CD4-positive, alpha-beta T cell (primary cell): ENCODE data around the gene TNFRSF1B. TPM values are rescaled to one million over a fixed set of nuclear protein-coding genes. Genes with fewer than 3 reads are reported as not detected.

Experiments
- ATAC-seq: fragments of 200-7000 bp; cut with Tn5 transposase; one replicate; pipeline ENCODE4 v1.10.0; 2022; ENCODE audit warnings: mild to moderate bottlenecking; ENCODE audit not compliant: poor library complexity
- CTCF ChIA-PET: fragments of 350-600 bp; sonication (Branson Sonifier 250); formaldehyde crosslinking; loops from one replicate; lab custom pipeline; 2021; ENCODE audit warnings: antibody characterized with exemption, inconsistent platforms; lab: Charles Lee
- POLR2A ChIA-PET: fragments of 350-600 bp; sonication (Branson Sonifier 250); formaldehyde crosslinking; loops from one replicate; lab custom pipeline; 2021; ENCODE audit warnings: antibody characterized with exemption, inconsistent platforms; lab: Charles Lee
- DNase-seq, 14 experiments: peaks; one replicate each; pipeline ENCODE4 v3.0.0-alpha.2; 2013 to 2020; ENCODE audit warnings: mixed read lengths in 2 of 14
- H3K27ac ChIP-seq, 2 donors: one replicate each; pipeline versions ENCODE4 v1.5.1 to v1.7.0; 2013; ENCODE audit warnings: low read length in 2 of 2, low read depth in 1 of 2, mild to moderate bottlenecking in 1 of 2
- H3K27me3 ChIP-seq, 2 experiments: 1 replicate in 1 of 2; 2 replicates in 1 of 2; pipeline versions ENCODE4 v1.6.1 to v1.7.0; 2013; ENCODE audit warnings: low read length in 2 of 2, control low read depth in 1 of 2, mild to moderate bottlenecking in 1 of 2, moderate library complexity in 1 of 2; ENCODE audit not compliant: insufficient read depth in 2 of 2, control insufficient read depth in 1 of 2
- H3K36me3 ChIP-seq: one replicate; pipeline ENCODE4 v1.6.1; 2013; ENCODE audit warnings: low read length, control low read depth; ENCODE audit not compliant: insufficient read depth
- H3K4me1 ChIP-seq: one replicate; pipeline ENCODE4 v1.6.1; 2013; ENCODE audit warnings: low read length, control low read depth; ENCODE audit not compliant: insufficient read depth
- H3K4me3 ChIP-seq: one replicate; pipeline ENCODE4 v1.5.1; 2013; ENCODE audit warnings: mild to moderate bottlenecking, low read length, moderate library complexity
- H3K9me3 ChIP-seq, 2 experiments: 1 replicate in 1 of 2; 2 replicates in 1 of 2; pipeline versions ENCODE4 v1.6.1 to v1.7.0; 2013; ENCODE audit warnings: low read length in 2 of 2, mild to moderate bottlenecking in 2 of 2, control low read depth in 1 of 2, moderate library complexity in 1 of 2; ENCODE audit not compliant: control insufficient read depth in 1 of 2, insufficient read depth in 1 of 2
- H3K27ac Mint-ChIP-seq: one replicate; pipeline ENCODE4 v1.8.0; 2020; ENCODE audit warnings: mixed read lengths
- H3K27me3 Mint-ChIP-seq: one replicate; pipeline ENCODE4 v1.8.0; 2021; ENCODE audit warnings: mixed read lengths
- H3K36me3 Mint-ChIP-seq: one replicate; pipeline ENCODE4 v1.8.0; 2021; ENCODE audit warnings: low read depth, mixed read lengths
- H3K4me1 Mint-ChIP-seq: one replicate; pipeline ENCODE4 v1.8.0; 2021; ENCODE audit warnings: low read depth, mixed read lengths
- H3K4me3 Mint-ChIP-seq: one replicate; pipeline ENCODE4 v1.8.0; 2020; ENCODE audit warnings: mild to moderate bottlenecking, mixed read lengths
- H3K9me3 Mint-ChIP-seq: one replicate; pipeline ENCODE4 v1.8.0; 2020; ENCODE audit warnings: mixed read lengths
- intact Hi-C, 2 experiments: fragments of 100-400 bp; cut with DNase I in 1 of 2; cut with micrococcal nuclease in 1 of 2; formaldehyde crosslinking; loops; one replicate each; pipeline versions ENCODE4 v1.15.1 to v1.9.0; 2023 to 2025; cut with DNase I, micrococcal nuclease
- total RNA-seq, 174 experiments: library from RNA in 2 of 174; stranded (reverse) in 2 of 174; gene quantifications; one replicate each; pipeline ENCODE4 v1.2.3 and lab custom pipeline; 2021 to 2026
- TF ChIP-seq, protein P1 (sequence below): fragments of 200-600 bp; IDR thresholded peaks from one replicate; pipeline ENCODE4 v1.8.0; 2022; ENCODE audit warnings: antibody characterized with exemption, mild to moderate bottlenecking

Gene TNFRSF1B
- total RNA-seq, 2 experiments from 2014 or later: 61.9 to 62.6 TPM

DNA sequence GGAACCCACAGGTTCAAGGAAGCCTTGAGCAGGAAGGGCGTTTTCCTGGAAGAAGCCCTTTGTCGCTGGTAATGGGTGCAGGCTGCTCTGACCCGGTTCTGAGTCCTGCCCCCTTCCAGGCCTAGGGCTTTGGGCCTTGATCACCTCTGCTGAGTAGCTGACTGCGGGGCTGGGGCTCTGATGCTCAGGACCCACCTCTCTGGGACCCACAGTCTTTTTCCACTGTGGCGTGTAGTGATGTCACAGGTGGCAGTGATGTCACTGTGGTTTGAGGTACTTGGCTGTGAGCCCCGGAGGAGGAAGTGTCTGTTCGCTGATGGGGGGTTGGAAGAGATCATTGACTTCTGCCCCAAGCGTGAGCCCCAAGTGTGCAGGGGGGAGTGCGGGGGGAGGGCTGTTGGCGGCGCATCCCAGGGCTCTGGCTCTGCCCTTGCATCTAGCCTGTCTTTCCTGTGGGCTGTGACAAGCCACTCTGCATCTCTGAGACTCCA, 6.9 kb downstream of the TNFRSF1B start:
- DNase-seq (peak; percentile 71 to 98 (median 89)), ATAC-seq (peak; percentile 58)
- H3K4me1 Mint-ChIP-seq: peaks cover 89% of the 10 kb centered on the region
- no peaks in the 10 kb centered on the region for H3K9me3 Mint-ChIP-seq
- POLR2A ChIA-PET: interaction anchor here (0.6 to 2.8 kb wide), 7 partner anchors 11 to 83 kb away, joined by 3 to 21 read pairs (median 4); no protein-coding TSS in a partner anchor
- H3K27me3 Mint-ChIP-seq: no peaks in the 10 kb centered on the region
- Histone ChIP-seq H3K4me1 (peaks cover 100% of the 10 kb centered on the region), H3K36me3 (peaks cover 36% of the 10 kb centered on the region), H3K27ac (peak overlapping the region; percentile 87 to 93), H3K4me3 (peak overlapping the region; percentile 9), H3K9me3 (no peaks in the 10 kb centered on the region), H3K27me3 (no peaks in the 10 kb centered on the region)
- intact Hi-C loops: loop anchor here in 1 of 2 experiments (2.0 to 10.0 kb wide), 2 partner anchors 15 to 269 kb away; no protein-coding TSS in a partner anchor
- CTCF ChIA-PET: interaction anchor here (1.0 to 7.7 kb wide), 2 partner anchors 49 to 55 kb away, joined by 3 to 41 read pairs; no protein-coding TSS in a partner anchor
- H3K27ac Mint-ChIP-seq: peak overlapping the region; percentile 96
- H3K4me3 Mint-ChIP-seq: peak overlapping the region; percentile 83
- peaks cover 35% of the 10 kb centered on the region for H3K36me3 Mint-ChIP-seq
- TF ChIP-seq, protein P1, sequence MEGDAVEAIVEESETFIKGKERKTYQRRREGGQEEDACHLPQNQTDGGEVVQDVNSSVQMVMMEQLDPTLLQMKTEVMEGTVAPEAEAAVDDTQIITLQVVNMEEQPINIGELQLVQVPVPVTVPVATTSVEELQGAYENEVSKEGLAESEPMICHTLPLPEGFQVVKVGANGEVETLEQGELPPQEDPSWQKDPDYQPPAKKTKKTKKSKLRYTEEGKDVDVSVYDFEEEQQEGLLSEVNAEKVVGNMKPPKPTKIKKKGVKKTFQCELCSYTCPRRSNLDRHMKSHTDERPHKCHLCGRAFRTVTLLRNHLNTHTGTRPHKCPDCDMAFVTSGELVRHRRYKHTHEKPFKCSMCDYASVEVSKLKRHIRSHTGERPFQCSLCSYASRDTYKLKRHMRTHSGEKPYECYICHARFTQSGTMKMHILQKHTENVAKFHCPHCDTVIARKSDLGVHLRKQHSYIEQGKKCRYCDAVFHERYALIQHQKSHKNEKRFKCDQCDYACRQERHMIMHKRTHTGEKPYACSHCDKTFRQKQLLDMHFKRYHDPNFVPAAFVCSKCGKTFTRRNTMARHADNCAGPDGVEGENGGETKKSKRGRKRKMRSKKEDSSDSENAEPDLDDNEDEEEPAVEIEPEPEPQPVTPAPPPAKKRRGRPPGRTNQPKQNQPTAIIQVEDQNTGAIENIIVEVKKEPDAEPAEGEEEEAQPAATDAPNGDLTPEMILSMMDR: no peak

DNA sequence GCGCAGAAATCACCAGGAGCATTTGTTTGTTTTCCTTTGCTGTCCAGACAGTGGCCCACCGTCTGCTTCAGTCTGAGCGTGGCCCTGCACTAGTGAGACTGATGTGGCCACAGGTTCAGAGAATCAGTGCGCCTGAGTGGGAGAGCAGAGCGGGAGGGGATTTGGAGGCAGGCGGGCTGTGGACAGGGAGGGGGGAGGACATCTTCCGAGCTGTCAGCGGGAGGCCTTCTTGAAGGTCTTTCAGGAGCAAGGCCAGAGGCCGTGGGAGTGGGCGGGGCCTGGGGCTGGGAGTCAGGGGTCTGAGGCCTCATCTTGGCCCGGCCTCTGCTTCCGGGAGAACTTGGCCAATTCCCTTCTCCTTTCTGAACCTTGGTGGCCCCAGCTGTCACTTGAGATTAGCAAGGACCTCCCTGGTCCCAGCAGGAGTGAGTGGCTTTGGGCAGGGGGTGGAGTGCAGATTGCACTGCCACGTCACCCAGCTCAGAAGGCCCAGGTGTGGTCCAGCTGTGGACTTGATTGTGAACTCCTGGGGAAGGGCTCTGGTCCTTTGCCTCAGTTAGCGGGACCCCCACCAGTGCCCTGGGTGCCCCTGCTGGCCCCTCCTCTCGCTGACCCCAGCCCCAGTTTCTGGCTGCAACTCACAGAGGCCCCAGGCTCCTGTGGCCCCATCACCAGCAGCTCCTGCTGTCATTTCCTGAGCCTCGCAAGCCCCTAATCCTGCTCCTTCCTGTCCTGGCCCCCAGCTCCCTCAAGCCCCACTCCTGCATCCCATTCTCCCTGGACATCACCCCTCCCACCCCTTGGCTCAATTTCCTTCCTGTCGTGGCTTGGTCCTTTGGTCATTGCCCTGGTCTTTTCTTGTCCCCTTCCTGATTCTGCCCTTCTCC, 8.4 kb downstream of the TNFRSF1B start:
- H3K4me3 ChIP-seq: peak overlapping the region; percentile 17
- H3K4me1 ChIP-seq: peaks cover 100% of the 10 kb centered on the region
- H3K36me3 ChIP-seq: peaks cover 35% of the 10 kb centered on the region
- ATAC-seq (no peak), DNase-seq (no peak)
- H3K27ac ChIP-seq: peak overlapping the region; percentile 87 to 93
- H3K27me3 ChIP-seq: no peaks in the 10 kb centered on the region
- Mint-ChIP-seq H3K27ac (peak overlapping the region; percentile 96), H3K27me3 (no peaks in the 10 kb centered on the region), H3K4me3 (peak overlapping the region; percentile 62), H3K36me3 (peaks cover 34% of the 10 kb centered on the region), H3K4me1 (peaks cover 88% of the 10 kb centered on the region), H3K9me3 (no peaks in the 10 kb centered on the region)
- CTCF ChIA-PET: interaction anchor here (7.7 kb wide), 1 partner anchor 50 kb away, joined by 41 read pairs; no protein-coding TSS in a partner anchor
- intact Hi-C loops: loop anchor here in 1 of 2 experiments (10.0 kb wide), 1 partner anchor 270 kb away; no protein-coding TSS in a partner anchor
- TF ChIP-seq, protein P1: no peak
- POLR2A ChIA-PET: interaction anchor here (0.6 to 4.5 kb wide), 6 partner anchors 8 to 443 kb away, joined by 3 to 40 read pairs (median 7); partner anchors contain the start of genes DHRS3 and TNFRSF1B
- no peaks in the 10 kb centered on the region for H3K9me3 ChIP-seq

DNA sequence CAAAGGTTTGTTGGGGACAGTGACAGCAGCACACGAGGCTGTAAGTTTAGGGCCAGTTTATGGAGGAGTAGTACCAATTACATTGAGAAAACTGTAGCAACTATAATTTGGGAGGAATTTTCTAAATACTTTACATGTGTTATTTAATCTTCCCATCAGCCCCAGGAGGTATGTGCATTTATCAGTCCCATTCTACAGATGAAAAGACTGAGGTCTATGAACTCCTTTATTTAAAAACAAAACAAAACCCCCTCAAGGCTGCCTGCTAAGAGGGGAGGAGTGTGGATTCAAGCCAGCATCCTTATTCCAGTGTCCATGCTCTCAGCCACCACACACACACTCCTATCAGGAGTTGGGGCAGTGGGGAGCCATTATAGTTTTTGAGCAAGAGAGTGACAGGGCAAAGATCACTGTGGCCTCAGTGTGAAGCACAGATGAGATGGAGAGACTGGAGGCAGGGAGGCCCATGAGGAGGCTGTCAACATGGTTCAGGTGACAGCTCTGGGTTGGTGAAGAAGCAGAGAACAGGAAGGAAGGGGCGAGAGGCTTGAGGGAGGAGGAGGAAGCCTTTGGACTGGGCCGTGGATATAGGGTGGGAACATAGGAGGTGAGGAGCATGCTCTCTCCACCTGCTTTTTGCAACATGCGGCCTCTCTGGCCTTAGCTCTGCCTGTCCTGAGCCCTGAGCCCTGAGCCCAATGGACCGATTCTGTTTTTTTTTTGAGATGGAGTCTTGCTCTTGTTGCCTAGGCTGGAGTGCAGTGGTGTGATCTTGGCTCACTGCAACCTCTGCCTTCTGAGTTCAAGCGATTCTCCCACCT, 9.7 kb downstream of the TNFRSF1B start:
- POLR2A ChIA-PET: interaction anchor here (0.8 to 4.5 kb wide), 13 partner anchors 9 to 269 kb away, joined by 3 to 46 read pairs (median 8); partner anchors contain the start of gene TNFRSF1B
- peak overlapping the region; percentile 96 for H3K27ac Mint-ChIP-seq
- Histone ChIP-seq H3K9me3 (no peaks in the 10 kb centered on the region), H3K27ac (peak overlapping the region; percentile 83 to 85), H3K4me1 (peaks cover 100% of the 10 kb centered on the region), H3K36me3 (peaks cover 42% of the 10 kb centered on the region), H3K27me3 (no peaks in the 10 kb centered on the region), H3K4me3 (no peak overlapping the region)
- DNase-seq: no peak
- H3K4me3 Mint-ChIP-seq: peak overlapping the region; percentile 72
- TF ChIP-seq, protein P1: no peak
- CTCF ChIA-PET: interaction anchor here (3.0 to 5.3 kb wide), 2 partner anchors 8 to 52 kb away, joined by 13 to 67 read pairs; no protein-coding TSS in a partner anchor
- no peaks in the 10 kb centered on the region for H3K9me3 Mint-ChIP-seq
- ATAC-seq: no peak
- H3K36me3 Mint-ChIP-seq: peaks cover 25% of the 10 kb centered on the region
- H3K4me1 Mint-ChIP-seq: peaks cover 79% of the 10 kb centered on the region
- intact Hi-C loops: loop anchor here in 1 of 2 experiments (10.0 kb wide), 1 partner anchor 272 kb away; no protein-coding TSS in a partner anchor
- no peaks in the 10 kb centered on the region for H3K27me3 Mint-ChIP-seq
